ENCODE results near the gene SEMA5B.

Gene SEMA5B

DNA sequence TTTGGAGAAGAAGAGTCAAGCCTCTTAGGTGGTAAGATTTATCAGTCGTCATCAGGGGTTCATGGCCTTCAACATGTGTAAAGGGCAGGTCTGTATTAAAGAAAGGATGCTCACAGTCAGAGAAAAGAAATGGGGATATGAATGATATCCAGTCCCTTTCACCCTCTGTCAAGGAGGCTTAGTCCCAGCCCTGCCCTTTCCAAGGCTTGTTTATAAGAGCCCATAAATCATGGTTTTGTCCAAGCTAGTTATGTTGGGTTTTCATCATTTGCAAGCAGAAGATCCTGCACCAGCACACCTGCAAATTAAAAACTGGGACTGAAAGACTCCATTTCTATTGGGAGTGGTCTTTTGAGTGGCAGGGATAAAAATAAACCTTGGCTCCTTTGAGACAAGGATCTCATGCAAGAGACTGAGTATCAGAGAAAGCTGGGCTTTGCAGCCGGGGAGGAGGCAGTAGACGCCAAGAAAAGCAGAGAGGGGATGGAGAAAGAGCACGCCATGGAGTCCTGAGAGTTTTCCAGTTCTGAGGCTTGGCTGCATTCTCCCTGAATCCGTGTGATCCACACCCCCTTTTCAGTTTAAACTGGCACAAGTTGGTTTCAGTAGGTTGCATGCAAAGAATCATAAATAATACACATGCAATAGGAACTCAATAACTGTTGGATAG is 26.7 kb upstream of the SEMA5B start:
- H3K4me1 ChIP-seq (ENCODE audit: insufficient read depth, low read length), result no peaks in the 10 kb centered on the region
- no peak overlapping the region for H3K4me3 ChIP-seq (ENCODE audit: low read depth in 1 of 2, low read length in 2 of 2)
- no peak overlapping the region for H3K9ac ChIP-seq (ENCODE audit: low read length)
- H3K27ac ChIP-seq (ENCODE audit: low read depth, low read length), result no peak overlapping the region
- no peaks in the 10 kb centered on the region for H3K9me3 ChIP-seq (ENCODE audit: low read length)
- H3K36me3 ChIP-seq (ENCODE audit: insufficient read depth, low read length), result no peaks in the 10 kb centered on the region
- no peaks in the 10 kb centered on the region for H3K27me3 ChIP-seq (ENCODE audit: control insufficient read depth in 1 of 2, insufficient read depth in 2 of 2, low read length in 2 of 2)

DNA sequence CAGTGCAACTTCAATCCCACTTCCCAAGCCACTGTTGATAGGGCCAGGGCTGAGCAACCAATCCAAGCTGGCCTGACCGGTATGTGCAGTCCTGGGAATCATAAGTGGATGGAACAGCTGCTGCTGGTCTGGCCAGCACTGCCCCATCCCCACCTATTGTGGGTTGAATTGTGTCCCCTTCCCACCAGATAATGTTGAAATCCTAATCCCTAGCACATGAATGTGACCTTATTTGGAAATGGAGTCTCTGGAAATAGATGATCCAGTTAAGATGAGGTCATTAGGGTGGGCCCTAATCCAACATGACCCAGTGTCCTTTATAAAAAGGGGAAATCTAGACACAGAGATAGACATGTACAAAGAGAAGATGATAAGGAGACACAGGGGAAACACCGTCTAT is 25.5 kb upstream of the SEMA5B start:
- H3K9ac ChIP-seq (ENCODE audit: low read length), result no peak overlapping the region
- H3K36me3 ChIP-seq (ENCODE audit: insufficient read depth, low read length), result no peaks in the 10 kb centered on the region
- H3K9me3 ChIP-seq (ENCODE audit: low read length), result no peaks in the 10 kb centered on the region
- no peaks in the 10 kb centered on the region for H3K4me1 ChIP-seq (ENCODE audit: insufficient read depth, low read length)
- no peaks in the 10 kb centered on the region for H3K27me3 ChIP-seq (ENCODE audit: control insufficient read depth in 1 of 2, insufficient read depth in 2 of 2, low read length in 2 of 2)
- H3K4me3 ChIP-seq (ENCODE audit: low read depth in 1 of 2, low read length in 2 of 2), result no peak overlapping the region
- no peak overlapping the region for H3K27ac ChIP-seq (ENCODE audit: low read depth, low read length)

DNA sequence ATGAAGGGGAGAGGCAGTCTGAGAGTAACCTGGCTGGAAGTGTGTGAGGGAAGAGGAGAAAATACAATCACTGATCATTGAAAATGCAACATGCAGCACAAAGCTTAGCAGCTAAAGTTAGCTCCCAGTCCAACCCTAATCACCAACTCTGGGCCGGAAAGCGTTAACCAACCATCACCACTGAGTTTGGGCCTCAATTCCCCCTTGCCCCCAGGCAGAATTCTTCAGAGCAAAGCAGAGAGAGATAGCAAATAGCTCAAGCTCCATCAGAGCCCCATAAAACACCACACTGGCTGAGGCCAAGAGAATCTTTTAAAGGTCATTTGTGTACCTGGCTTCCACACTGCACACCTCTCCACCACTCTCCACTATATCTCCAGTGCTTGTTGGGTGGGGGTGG is 23.1 kb upstream of the SEMA5B start:
- Histone ChIP-seq H3K9me3 (ENCODE audit: low read length) (no peaks in the 10 kb centered on the region), H3K36me3 (ENCODE audit: insufficient read depth, low read length) (no peaks in the 10 kb centered on the region), H3K9ac (ENCODE audit: low read length) (no peak overlapping the region), H3K27me3 (ENCODE audit: control insufficient read depth in 1 of 2, insufficient read depth in 2 of 2, low read length in 2 of 2) (no peaks in the 10 kb centered on the region), H3K27ac (ENCODE audit: low read depth, low read length) (no peak overlapping the region), H3K4me1 (ENCODE audit: insufficient read depth, low read length) (no peaks in the 10 kb centered on the region), H3K4me3 (ENCODE audit: low read depth in 1 of 2, low read length in 2 of 2) (no peak overlapping the region)

DNA sequence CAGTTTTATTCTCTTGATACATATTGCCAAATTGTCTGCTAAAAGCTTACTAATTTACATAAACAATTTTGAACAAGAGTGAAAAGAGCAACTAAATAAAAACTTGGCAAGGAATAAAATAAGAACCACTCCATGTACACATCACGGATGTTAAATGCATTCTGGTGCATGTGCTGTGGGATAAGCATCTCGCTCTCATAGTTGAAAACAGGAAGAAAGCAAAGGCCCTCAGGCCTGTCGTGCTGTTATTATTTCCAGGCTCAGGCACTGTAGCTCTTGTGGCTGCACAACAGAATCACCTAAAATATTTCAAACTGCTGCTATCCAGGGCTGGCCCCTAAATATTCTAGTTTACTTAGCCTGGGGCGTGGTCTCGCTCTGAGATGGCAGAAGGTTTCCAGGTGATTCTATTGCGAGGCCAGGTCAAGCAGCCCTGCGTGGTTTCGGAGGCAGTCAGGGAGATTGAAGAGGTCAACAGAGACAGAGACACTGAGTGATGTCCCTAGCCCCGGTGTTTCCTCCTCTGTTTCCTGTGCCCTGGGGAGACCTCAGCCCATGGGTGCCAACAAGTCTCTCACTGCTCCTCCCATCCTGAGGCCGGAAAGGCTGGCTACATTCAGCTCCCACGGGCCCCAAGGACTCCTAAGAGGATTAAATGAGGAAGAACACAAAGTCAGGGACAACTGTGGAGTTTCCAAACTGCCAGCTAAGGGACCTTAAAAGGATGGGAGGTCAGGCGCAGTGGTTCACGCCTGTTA is 21.1 kb upstream of the SEMA5B start:
- Histone ChIP-seq H3K4me1 (ENCODE audit: insufficient read depth, low read length) (no peaks in the 10 kb centered on the region), H3K9me3 (ENCODE audit: low read length) (no peaks in the 10 kb centered on the region), H3K36me3 (ENCODE audit: insufficient read depth, low read length) (no peaks in the 10 kb centered on the region), H3K27ac (ENCODE audit: low read depth, low read length) (no peak overlapping the region), H3K4me3 (ENCODE audit: low read depth in 1 of 2, low read length in 2 of 2) (no peak overlapping the region), H3K27me3 (ENCODE audit: control insufficient read depth in 1 of 2, insufficient read depth in 2 of 2, low read length in 2 of 2) (no peaks in the 10 kb centered on the region), H3K9ac (ENCODE audit: low read length) (no peak overlapping the region)

DNA sequence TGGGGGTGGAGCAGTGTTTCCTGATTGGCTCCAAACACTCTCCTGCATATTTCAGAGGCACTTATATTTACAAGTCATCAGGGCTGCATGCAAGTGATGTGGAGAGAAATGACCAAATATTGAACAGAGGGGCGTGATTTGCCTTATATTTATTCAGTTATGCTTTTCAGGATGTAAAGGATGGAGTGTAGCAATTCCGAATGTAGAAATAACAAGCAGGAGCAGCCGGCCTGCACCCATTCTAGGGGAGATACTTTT is 19.4 kb upstream of the SEMA5B start:
- Histone ChIP-seq H3K27me3 (ENCODE audit: control insufficient read depth in 1 of 2, insufficient read depth in 2 of 2, low read length in 2 of 2) (no peaks in the 10 kb centered on the region), H3K36me3 (ENCODE audit: insufficient read depth, low read length) (no peaks in the 10 kb centered on the region), H3K9me3 (ENCODE audit: low read length) (no peaks in the 10 kb centered on the region), H3K9ac (ENCODE audit: low read length) (no peak overlapping the region), H3K27ac (ENCODE audit: low read depth, low read length) (no peak overlapping the region), H3K4me3 (ENCODE audit: low read depth in 1 of 2, low read length in 2 of 2) (no peak overlapping the region), H3K4me1 (ENCODE audit: insufficient read depth, low read length) (no peaks in the 10 kb centered on the region)

DNA sequence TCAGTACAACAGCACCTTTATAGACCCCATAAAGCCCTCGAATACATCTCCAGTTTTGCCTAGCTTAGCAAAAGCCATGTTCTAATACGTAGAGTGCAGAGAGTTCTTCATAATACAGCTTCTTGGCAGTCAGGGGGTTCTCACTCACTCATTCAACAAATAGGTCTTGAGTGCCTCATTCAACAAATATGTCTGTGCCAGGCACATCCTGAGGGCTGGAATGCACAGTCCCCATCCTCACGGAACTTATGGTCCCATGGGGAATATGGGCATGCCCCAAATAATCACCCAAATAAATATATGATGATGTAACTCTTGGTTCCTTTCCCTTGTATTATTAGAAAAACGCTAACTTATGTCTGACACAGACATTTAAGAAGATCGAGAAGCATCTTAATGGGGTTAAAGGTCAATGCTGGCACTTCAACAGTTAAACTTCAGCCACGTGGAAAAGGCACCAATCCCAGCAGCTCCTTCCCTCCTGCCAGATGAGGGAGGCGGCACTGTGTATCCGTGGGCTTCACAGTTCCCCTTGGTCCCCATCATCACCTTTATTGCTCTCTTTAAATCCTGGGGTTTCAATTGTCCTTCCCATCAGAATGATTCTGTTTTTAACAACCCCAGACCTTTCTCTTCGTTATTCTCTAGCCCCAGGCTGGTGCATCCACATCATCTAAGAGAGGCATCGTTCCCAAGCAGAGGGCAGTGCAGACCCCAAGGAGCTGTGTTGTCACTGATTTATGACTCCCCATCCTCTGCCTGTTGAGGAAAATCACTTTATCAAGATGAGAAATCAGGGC is 18.9 kb upstream of the SEMA5B start:
- H3K9ac ChIP-seq (ENCODE audit: low read length), result no peak overlapping the region
- no peaks in the 10 kb centered on the region for H3K9me3 ChIP-seq (ENCODE audit: low read length)
- no peak overlapping the region for H3K27ac ChIP-seq (ENCODE audit: low read depth, low read length)
- no peaks in the 10 kb centered on the region for H3K36me3 ChIP-seq (ENCODE audit: insufficient read depth, low read length)
- no peaks in the 10 kb centered on the region for H3K27me3 ChIP-seq (ENCODE audit: control insufficient read depth in 1 of 2, insufficient read depth in 2 of 2, low read length in 2 of 2)
- H3K4me3 ChIP-seq (ENCODE audit: low read depth in 1 of 2, low read length in 2 of 2), result no peak overlapping the region
- no peaks in the 10 kb centered on the region for H3K4me1 ChIP-seq (ENCODE audit: insufficient read depth, low read length)

DNA sequence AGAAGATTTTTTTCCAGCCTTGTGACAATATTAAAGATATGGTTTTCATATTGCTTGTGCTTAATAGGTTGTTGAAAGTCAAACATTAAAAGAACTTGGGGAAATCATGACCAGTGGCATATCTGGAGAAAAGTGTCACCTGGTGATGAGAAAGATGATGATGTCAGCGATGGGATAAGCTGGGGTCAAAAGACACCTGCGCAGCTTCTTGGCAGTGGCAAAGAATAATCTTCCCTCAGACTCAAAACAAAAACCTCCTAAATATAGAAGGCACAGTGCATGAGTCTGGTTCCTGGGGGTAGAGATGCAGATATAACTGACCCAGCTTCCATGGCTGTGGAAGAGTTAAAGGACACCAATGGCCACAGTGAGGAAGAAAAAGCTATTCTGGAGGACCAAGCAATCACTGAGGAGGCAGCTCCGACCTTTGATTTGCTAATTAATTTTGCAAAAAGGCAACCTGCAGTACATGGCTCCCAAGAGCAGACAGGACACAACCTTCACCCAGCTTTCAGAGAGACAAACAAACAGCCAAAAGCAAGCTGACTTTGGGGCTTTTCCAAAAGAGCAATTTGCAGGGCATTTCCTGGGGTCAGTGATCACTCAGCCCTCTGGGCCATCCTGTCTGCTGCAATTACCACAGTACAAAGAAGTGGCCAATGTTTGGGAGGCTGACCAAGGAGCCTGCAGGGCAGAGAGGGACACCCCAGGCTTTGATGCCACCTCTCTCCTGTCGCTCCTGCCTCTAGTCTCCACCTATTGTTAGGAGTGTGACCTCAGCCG is 17.6 kb upstream of the SEMA5B start:
- H3K27me3 ChIP-seq (ENCODE audit: control insufficient read depth in 1 of 2, insufficient read depth in 2 of 2, low read length in 2 of 2), result no peaks in the 10 kb centered on the region
- H3K27ac ChIP-seq (ENCODE audit: low read depth, low read length), result no peak overlapping the region
- no peak overlapping the region for H3K4me3 ChIP-seq (ENCODE audit: low read depth in 1 of 2, low read length in 2 of 2)
- H3K4me1 ChIP-seq (ENCODE audit: insufficient read depth, low read length), result no peaks in the 10 kb centered on the region
- no peak overlapping the region for H3K9ac ChIP-seq (ENCODE audit: low read length)
- no peaks in the 10 kb centered on the region for H3K9me3 ChIP-seq (ENCODE audit: low read length)
- no peaks in the 10 kb centered on the region for H3K36me3 ChIP-seq (ENCODE audit: insufficient read depth, low read length)

DNA sequence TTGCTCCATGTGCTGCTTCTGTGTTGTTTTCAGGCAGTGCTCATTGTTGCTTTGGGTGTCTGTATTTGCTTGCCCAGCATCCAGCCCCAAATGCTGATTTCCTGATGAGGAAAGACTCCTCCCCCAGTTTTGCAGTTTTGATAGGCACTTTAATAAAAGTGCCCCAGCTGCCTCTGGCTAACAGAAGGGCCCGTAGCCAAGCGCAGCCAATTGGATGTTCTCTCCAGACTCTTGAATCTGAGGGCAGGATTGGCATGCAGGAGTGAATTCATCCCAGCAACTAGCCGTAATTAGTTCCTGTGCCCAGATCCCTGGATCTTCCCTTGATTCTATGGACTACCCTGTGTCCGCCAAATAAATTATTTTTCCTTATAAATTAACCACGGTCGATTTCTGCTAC is 14.8 kb upstream of the SEMA5B start:
- Histone ChIP-seq H3K4me1 (ENCODE audit: insufficient read depth, low read length) (no peaks in the 10 kb centered on the region), H3K36me3 (ENCODE audit: insufficient read depth, low read length) (no peaks in the 10 kb centered on the region), H3K27ac (ENCODE audit: low read depth, low read length) (no peak overlapping the region), H3K9me3 (ENCODE audit: low read length) (no peaks in the 10 kb centered on the region), H3K4me3 (ENCODE audit: low read depth in 1 of 2, low read length in 2 of 2) (no peak overlapping the region), H3K27me3 (ENCODE audit: control insufficient read depth in 1 of 2, insufficient read depth in 2 of 2, low read length in 2 of 2) (no peaks in the 10 kb centered on the region), H3K9ac (ENCODE audit: low read length) (no peak overlapping the region)

DNA sequence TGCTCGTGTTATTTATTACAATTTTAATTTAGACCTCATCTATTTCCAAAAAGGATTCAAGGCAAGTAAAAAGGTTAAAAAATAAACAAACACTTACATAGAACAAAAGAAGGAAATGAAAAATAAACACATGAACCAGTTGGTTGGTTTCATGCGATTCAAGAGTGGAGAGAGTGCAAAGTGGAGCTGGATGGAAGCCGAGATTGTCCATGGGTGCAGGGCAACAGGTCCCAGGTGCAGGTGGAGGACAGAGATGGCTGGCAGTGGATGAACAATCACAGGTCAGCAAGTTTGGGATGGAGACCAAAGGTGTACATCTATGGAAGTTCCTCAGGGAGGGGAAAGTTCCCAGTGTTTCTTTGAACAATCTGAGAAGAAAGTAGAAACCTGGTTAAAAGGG is 11.6 kb upstream of the SEMA5B start:
- H3K4me3 ChIP-seq (ENCODE audit: low read depth in 1 of 2, low read length in 2 of 2), result no peak overlapping the region

DNA sequence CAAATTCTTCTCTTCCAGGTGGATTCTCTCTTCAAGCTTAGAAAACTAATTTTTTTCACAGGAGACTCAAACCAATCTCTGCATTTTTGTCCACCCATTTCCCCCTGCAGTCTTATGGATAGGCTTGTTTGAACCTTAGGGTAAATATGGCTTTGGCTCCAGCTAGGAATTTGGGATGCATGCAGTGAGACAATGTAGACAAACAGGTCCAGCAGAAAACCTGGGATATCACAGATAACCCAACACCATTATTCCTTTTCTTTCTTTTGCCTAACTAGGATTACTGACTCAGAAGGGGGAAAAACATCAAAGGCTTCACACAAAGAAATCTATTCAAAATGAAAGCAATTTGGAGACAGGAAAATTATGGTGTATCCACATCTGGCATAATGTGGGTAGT is 11.2 kb upstream of the SEMA5B start:
- H3K27me3 ChIP-seq (ENCODE audit: control insufficient read depth in 1 of 2, insufficient read depth in 2 of 2, low read length in 2 of 2), result peaks cover 0 to 8% of the 10 kb centered on the region in 2 donors

More for the DNA sequence above, 11.6 kb upstream of the SEMA5B start:
- Histone ChIP-seq H3K9ac (ENCODE audit: low read length) (no peak overlapping the region), H3K9me3 (ENCODE audit: low read length) (no peaks in the 10 kb centered on the region), H3K36me3 (ENCODE audit: insufficient read depth, low read length) (no peaks in the 10 kb centered on the region), H3K27me3 (ENCODE audit: control insufficient read depth in 1 of 2, insufficient read depth in 2 of 2, low read length in 2 of 2) (peaks cover 0 to 7% of the 10 kb centered on the region in 2 donors), H3K4me1 (ENCODE audit: insufficient read depth, low read length) (no peaks in the 10 kb centered on the region), H3K27ac (ENCODE audit: low read depth, low read length) (no peak overlapping the region)

DNA sequence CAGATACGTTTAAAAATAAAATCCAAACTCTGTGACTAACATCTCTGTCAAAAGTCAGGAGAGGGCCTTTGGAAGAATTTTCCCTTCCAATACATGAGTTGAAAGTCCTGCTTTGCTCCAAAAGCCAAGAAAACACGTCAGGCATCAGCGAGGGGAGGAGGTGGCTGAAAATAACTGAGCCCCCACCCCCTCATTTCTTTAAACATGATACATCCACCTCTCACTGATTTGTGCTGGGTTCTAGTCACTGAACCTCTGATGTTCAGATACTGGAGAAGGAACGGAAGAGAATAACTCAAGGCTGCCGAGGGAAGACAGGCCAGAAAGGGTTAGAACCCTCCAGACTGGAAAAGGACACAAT is 9.4 kb upstream of the SEMA5B start:
- Histone ChIP-seq H3K36me3 (ENCODE audit: insufficient read depth, low read length) (no peaks in the 10 kb centered on the region), H3K4me1 (ENCODE audit: insufficient read depth, low read length) (no peaks in the 10 kb centered on the region), H3K27ac (ENCODE audit: low read depth, low read length) (no peak overlapping the region), H3K27me3 (ENCODE audit: control insufficient read depth in 1 of 2, insufficient read depth in 2 of 2, low read length in 2 of 2) (peaks cover 5 to 14% of the 10 kb centered on the region in 2 donors), H3K4me3 (ENCODE audit: low read depth in 1 of 2, low read length in 2 of 2) (no peak overlapping the region), H3K9me3 (ENCODE audit: low read length) (no peaks in the 10 kb centered on the region), H3K9ac (ENCODE audit: low read length) (no peak overlapping the region)

More for the DNA sequence above, 11.2 kb upstream of the SEMA5B start:
- H3K4me1 ChIP-seq (ENCODE audit: insufficient read depth, low read length), result no peaks in the 10 kb centered on the region
- H3K9ac ChIP-seq (ENCODE audit: low read length), result no peak overlapping the region
- H3K27ac ChIP-seq (ENCODE audit: low read depth, low read length), result no peak overlapping the region
- H3K9me3 ChIP-seq (ENCODE audit: low read length), result no peaks in the 10 kb centered on the region
- H3K36me3 ChIP-seq (ENCODE audit: insufficient read depth, low read length), result no peaks in the 10 kb centered on the region
- H3K4me3 ChIP-seq (ENCODE audit: low read depth in 1 of 2, low read length in 2 of 2), result no peak overlapping the region

Measured in muscle layer of colon (tissue), 2 donors.